Endothelial cell of umbilical vein (primary cell): ENCODE results near the gene CPT1A.

Source experiments
- CTCF ChIP-seq, 2 donors: IDR thresholded peaks; 1 replicate in 1 of 2; 2 replicates in 1 of 2; pipeline ENCODE4 v1.5.1; 2011; ENCODE audit warnings: low read length in 2 of 2, mild to moderate bottlenecking in 2 of 2, moderate library complexity in 2 of 2, control low read depth in 1 of 2, inconsistent platforms in 1 of 2, low read depth in 1 of 2; ENCODE audit not compliant: insufficient read depth in 1 of 2; ENCODE audit errors: extremely low read depth in 1 of 2
- POLR2AphosphoS5 ChIP-seq: IDR thresholded peaks from 2 replicates; pipeline ENCODE4 v1.6.1; 2012; ENCODE audit warnings: low read depth, mild to moderate bottlenecking, control low read depth, low read length, moderate library complexity; ENCODE audit not compliant: insufficient read depth

DNA sequence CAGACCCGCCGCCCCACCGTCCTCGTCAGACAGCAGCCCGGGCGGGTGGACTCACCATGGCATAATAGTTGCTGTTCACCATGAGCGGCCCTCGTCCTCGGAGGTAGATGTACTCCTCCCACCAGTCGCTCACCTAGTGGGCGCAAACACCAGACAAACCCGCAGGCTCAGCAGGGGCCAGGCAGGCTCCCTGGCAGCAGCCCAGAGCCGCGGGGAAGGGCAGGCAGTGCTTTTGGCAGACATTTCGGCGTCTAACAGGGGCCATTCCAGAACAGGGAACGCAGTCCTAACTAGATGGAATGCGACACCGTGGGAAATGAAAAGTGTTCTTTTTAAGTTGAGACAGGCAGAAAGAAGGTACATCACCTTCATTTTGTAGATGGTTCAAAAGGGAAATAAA is 44.9 kb downstream of the CPT1A start:
- TF ChIP-seq CTCF (IDR thresholded peaks at IDR 0.05; ENCODE audit: extremely low read depth in 1 of 2, insufficient read depth in 1 of 2, low read depth in 1 of 2, low read length in 2 of 2): no peak
- TF ChIP-seq POLR2AphosphoS5: no peak
